GM19438 (cell line): Measurements from ENCODE around the gene KCNT2.
"Not testable (repeated sequence)": the region's sequence is repeated elsewhere in the genome, so short reads cannot be mapped to it uniquely, and the experiment has no call there.

Experiments
- ATAC-seq: cut with Tn5 transposase; IDR thresholded peaks from one replicate; pipeline ENCODE4 v1.9.1; 2021; ENCODE audit warnings: low read depth; ENCODE audit not compliant: unreplicated experiment

The KCNT2 gene

DNA sequence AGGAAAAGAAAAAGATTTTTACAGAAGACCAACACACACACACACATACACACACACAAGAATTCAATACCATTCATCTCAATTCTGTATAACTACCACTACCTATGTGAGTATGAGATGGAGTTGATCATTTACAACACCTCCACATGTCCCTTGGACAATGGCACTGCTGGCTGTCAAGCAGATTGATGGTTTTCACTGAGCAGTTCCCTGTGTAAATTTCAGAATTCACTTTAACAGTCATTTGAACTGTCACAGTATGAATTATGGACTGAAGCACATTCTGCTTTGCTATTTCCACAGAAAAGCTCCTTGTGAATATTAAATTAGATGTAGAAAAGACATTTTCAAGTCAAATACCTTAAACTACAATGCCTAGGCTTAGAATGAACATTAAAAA lies 14.3 kb downstream of the KCNT2 start:
- ATAC-seq = no peak

DNA sequence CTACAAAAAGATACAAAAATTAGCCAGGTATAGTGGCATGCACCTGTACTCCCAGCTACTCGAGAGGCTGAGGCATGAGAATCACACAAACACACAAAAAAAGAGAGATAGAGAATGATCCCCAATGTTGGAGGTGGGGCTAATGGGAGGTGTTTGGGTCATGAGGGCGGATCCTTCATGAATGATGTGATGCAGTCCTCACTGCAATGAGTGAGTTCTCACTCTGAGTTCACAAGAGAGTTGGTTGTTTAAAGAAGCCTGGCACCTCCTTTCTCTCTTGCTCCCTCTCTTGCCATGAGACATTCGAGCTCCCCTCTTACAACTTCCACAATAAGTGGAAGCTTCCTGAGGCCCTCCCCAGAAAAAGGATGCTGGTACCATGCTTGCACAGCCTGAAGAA lies 17.3 kb downstream of the KCNT2 start:
- ATAC-seq = no peak

DNA sequence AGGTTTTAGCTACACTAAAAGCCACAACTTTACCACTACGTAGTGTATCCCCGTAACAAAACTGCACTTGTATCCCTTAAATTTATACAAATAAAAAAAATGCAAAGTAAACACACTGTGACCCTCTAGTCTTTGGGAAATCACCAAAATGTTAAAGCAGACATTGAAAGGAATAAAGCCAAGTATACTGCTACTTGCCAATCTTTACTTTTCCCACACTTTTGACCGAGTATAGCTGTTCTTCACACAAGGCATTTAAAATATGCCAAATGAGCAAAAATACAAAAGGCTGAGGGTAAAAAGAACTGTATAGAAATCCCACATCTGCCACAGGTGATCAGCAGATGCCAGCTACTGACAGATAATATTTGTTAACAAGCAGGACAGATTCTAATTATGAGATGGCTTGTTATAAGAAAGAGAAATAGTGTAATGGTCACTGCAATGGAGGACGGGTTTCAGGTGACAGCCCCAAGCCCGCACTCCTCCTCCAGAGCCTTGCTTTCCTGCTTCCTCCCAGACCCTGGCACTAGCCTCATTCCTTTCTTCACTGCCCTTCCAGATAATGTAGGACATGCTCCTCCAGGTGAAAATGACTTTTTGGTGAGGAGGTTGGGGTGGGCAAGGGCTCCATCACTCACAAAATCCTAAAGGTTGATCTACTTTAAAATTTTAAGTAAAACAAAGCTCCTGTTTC lies 18.1 kb downstream of the KCNT2 start:
- no peak for ATAC-seq

DNA sequence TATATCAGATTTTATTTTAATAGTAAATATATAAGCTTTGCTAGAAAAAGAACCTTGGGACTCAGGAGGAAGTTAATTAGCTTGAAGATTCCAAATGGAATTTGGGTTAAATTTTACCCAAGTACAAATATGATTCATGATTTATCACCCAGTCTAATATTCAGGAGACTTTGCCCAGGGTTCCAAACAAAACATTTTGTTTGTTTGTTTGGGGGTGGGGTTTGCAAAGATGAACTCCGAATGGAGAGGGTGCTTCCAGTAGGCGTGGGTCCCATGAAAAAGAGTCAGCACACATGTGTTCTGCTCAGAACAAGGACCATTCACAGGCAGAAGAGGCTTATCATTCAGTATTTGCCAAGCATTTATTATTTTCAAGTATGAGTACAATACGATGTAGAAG lies 23.5 kb downstream of the KCNT2 start:
- ATAC-seq = no peak

DNA sequence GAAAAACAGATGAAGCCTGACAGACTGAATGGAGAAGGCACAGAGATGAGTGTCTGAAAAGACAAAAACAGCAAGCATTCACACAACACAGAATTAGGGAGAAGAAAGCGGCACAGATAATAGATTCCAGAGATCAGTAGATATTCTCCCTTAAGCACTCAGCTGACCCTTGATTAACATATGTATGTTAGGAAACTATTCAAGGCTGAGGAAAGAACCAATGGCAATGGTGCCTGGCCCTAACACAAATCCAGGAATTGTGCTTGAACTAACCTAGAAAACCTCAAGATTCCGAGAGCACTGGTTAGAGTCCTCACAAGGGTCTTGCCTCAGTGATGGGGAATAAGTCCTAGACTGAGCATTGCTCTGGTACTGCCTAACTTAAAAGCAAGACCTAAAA lies 30.9 kb downstream of the KCNT2 start:
- no peak for ATAC-seq

DNA sequence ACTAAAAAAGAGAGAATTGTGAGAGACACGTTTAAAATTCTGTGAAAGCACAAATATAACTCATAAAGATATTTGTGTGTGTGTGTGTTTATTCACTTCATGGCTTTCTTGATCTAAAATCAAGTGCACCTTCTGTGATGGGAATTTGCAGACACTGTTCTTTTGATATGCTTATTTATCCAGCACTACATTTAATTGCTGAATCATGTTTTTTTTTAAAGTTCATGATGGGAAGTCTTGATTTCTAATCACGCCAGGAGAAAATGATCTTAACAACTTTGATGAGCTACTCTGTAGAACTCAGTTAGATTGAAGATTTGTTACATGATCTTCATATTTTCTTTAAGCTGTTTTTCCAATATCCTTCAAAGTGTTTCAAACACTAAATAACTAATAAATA lies 35.0 kb downstream of the KCNT2 start:
- no peak for ATAC-seq

DNA sequence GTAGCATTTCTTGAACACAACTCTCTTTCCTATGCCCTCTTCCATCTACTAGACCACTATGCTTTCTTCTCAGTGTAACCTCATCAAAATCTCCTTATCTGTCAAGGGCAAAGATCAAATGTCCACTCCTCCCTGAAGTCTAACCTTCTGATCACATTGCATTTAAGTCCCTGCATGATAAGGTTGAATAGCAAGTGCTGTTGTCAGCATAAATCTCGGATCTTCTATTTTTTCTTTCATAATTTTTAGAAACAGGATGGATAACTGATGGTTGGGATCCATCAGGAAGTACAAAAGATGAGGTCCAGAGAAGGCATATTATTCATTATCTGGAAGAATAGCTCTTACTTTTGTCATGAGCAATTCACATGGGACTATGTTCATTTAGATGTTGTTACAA lies 41.0 kb downstream of the KCNT2 start:
- ATAC-seq = no peak

DNA sequence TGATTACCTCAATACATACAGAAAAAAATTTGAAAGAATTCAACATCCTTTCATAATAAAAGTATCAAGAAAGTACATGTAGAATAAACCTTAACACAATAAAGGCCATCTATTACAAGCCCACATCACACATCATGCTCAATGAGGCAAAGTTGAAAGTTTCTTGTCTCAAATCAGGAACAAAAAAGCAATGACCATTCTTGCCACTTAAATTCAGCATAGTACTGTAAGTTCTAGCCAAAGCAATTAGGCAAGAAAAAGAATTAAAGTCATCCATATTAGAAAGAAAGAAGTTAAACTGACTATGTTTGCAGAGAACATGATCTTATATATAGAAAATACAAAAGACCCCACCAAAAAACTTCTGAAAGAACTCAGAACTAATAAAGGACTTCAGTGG lies 44.5 kb downstream of the KCNT2 start:
- ATAC-seq = no peak

DNA sequence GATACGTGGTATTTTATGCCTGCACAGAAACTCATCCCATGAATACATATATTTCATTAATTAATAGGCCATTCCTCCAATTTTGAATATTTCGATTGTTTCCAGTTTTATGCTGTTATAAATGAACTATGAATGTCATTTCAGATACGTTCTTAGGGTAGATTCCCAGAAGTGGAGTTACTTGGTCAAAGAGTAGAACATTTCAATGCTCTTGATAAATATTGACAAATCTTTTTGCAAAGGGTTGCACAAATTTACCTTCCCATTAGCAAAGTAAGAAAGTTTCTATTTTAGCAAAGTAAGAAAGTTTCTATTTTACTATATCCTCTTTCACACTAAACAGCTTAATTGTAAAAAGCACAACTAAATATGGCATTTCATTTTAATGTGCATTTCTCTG lies 48.9 kb downstream of the KCNT2 start:
- ATAC-seq = no peak

DNA sequence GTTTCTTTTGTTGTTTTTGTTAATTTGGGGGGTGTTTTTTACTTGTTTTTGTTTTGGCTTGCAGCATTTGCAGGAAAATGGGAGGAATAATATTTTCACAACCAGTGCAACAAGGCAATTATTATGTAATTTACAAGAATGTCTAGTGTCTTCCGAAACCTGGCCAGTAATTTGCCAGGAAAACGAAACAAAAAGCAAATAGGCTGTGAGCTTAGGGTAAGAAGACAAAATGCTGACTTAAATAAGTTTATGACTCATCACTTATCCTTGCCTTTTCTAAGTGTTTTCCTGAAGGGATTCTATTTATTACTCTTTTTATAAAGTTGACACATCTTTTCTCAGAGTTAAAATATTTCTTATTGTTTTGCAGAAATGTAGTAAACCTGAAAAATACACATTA lies 49.8 kb downstream of the KCNT2 start:
- ATAC-seq = no peak

DNA sequence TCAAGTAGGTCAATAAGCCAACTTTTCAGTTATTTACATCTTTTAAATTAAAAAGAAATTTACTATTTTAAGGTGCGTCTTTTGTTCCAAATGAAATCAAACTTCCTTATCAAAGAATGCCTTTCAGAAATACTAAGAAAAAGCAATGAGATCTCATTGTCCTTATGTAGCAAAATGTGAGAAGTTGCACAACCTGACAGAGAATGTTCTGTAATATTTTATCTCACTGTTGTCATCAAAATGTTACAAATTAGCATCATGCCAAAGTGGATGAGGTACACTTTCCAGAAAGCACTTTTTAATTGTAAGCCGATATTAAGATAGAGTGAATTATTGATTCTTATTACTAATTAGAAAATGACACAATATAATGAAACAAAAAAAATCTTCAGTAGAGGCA lies 50.4 kb downstream of the KCNT2 start:
- no peak for ATAC-seq

DNA sequence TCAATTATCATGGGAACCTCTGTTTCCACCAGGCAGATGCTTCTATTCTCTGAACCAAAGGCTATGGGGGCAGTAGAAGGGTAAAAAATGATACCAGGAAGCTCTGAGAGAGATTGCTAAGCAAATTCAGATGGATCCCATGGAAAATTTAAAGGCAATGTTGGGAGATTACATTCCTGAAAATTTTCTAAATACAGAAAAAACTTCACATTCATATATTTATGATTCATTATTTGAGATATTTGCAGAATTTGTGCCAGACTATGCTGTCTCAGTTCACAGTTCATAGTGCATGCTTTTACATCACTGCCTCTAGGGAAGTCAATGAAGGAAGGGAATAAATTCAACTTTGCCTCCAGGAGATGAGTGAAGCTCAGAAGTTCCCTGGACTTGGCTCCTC lies 57.5 kb downstream of the KCNT2 start:
- ATAC-seq = no peak

DNA sequence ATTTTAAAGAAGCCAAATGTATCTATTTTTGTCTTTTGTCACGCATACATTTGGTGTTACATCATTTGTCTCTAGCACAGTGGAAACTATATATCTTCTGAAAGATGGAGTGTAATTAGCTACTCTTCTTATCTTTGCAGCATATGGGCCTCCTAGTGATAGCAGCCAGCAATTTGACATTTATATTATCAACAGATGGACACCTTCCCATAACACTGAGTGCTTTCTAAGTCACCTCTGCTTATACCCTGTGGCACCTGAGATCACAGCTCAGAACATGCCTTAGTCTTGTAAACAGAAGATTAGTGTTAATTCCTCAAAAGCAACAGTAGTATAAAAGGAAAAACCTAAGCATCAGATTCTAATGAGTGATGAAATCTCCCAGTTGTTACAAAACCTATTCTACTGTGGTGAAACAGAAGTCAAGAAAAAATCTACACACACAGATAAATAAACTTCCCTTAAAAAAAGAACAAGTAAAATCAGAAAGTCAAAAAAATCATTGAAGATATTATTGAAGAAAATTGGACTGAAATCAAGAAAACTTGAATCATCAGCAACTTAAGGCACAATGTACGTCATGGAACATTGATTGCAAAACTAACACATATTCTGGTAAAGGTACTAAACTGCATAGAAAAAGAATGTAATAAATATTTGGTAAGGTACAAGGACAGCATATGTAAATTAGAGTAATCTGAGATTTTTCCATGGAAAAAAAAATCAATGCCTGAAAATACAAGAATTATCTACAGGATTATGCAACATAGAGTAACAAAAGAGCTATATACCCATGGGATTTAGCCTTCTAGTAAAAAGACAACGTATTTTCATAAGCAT lies 61.7 kb downstream of the KCNT2 start:
- ATAC-seq = no peak

DNA sequence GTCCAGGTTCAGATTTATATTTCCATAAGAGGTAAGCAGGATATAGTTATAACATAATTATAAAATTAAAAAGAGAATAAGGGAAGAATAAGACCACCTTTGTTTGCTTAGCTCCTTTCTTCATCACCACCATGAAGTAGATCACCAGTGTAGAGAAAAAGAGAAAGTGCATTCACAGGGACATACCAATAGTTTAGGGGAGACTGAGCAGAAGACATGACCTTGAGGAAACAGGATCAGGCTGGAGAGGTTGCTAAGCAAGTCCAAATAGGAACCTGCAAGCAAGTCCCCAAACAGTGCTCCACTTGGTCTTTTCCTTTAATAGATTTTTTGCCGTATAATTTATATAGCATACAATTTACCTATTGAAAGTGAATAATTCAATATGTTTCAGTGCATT lies 63.0 kb downstream of the KCNT2 start:
- ATAC-seq = no peak

DNA sequence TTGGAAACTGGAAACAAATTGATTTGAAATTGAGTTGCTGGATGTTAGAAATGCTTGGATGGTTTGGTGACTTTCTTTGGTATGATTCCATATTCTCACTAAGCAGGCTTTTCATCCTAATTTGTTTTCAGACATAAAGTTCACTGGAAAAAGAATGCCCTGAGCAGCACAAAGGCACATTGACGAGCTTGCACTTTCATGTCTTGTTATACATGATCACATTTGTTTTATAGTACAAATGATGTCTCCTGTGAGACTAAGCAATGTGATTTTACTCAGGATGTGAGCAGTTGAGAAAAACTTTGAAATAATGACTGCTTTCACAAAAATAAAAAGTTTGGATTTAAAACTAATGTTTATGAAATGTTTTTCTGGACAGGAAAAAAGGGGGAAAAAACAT lies 63.6 kb downstream of the KCNT2 start:
- ATAC-seq = no peak

DNA sequence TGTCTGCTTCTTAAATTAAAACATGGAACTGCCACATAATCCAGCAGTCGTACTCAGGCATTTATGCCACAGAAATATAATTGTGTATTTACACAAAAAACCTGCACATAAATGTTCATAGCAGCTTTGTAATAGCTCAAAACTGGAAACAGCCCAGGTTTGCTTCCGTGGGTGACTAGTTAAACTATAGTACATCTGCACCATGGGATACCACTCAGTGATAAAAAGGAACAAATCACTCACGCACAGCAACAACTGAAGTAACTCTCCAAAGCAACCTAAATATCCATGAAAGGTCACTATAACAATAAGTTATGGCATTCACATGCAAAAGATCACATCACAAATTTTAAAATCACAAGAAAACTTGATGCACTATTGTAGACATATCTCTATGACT lies 64.4 kb downstream of the KCNT2 start:
- no peak for ATAC-seq

DNA sequence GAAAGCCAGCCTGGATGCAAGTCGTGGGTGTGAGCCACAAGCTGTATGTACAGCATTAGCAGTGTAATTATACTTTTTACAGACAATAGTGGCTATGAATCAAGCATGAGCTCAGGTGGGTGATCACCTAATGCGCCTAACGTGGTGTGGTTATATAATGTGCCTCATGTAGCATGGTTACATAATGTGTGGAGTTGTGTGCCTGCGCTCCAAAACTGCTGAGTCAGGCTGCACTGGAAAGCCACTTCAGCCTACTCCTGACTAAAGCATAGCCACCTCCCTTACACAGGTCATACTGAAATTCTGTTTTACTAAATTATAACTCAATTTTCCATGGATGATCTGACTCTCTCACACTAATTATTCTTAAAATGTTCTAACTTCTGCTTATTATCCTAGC lies 69.8 kb downstream of the KCNT2 start:
- no peak for ATAC-seq

DNA sequence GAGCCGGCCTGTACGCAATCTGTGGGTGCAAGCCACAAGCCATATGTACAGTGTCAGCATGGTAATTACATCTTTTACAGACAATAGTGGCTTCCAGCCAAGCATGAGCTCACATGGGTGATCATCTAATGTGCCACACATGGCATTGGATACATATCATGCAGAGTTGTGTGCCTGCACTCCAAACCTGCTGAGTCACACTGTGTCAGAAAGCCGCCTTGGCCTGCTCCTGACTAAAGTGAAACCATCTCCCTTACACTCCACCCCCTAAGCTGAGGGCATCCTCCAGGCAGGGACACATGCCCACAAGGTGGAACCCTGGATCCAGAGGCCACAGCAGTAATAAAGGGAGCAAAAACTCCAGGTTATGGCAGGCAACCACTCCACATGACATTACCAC lies 72.5 kb downstream of the KCNT2 start:
- ATAC-seq = no peak

DNA sequence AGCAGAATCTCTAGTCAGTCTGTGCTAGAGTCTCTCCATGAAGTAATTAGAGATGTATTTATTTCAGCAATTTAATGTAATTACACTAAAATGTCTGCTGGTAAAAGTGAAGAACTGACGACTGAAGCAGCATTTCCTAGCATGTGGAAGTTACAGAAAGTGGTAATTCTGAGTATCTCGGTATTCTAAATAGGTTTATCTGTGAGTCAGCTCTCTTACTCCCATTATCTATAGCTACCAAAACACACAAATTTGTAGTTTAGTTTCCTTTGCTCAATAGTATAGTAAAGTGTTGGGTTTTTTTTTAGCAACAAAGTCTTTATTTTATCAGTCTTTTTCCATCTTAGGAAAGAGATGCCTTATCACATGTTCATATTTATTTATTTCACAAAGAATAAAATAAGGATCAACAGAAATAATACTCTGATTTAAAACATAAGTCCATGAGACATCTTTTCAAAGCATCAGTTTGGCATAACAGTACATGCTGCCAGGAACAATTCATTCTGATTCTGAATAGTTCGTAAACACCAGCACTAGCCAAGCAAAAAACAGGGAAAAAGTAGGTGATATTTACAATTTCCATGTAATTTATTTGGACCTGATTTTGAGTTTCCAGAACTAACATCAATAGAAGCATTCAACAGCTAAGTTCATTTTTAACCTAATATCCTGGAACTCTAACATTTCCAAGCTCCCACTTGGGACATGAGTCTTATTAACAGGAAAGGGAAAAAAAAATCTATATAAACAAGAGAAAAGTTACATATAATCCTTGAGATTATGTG lies 76.3 kb downstream of the KCNT2 start:
- ATAC-seq = no peak

DNA sequence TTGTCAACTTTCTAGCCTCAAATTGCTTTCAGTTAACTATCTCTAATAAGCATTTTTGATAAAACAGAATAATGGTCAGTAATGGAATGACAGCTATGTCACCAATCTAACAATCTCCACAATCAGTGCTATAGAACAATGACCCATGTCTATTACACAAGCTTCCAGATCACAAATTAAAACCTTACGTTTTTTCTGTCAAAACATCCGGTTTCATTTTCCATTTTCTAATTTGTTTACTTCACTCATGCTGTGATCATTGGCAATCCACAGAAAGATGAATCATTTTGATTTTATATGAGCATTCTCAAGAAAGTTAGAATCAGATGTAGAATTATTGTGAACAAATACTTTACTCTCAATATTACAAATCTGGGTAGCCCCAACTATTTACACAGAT lies 80.3 kb downstream of the KCNT2 start:
- ATAC-seq = no peak

DNA sequence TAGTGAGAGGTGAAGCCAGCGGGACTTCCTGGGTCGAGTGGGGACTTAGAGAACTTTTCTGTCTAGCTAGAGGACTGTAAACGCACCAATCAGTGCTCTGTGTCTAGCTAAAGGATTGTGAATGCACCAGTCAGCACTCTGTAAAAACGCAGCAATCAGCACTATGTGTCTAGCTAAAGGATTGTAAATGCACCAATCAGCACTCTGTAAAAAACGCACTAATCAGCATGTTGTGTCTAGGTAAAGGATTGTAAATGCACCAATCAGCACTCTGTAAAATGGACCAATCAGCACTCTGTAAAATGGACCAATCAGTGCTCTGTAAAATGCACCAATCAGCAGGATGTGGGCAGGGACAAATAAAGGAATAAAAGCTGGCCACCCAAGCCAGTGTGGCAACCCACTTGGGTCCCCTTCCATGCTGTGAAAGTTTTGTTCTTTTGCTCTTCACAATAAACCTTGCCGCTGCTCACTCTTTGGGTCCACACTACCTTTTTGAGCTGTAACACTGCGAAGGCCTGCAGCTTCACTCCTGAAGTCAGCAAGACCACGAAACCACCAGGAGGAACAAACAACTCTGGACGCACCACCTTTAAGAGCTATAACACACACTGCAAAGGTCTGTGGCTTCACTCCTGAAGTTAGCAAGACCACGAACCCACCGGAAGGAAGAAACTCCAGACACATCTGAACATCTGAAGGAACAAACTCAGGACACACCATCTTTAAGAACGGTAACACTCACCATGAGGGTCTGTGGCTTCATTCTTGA lies 85.5 kb downstream of the KCNT2 start:
- ATAC-seq = not testable (repeated sequence)
